ENCODE data around the gene RBM28.

Gene RBM28

GRCh38 chr7:128267595-128267924 lies 76.1 kb downstream of the RBM28 start:
- Histone ChIP-seq H3K27me3 (peaks cover 25% of the 10 kb centered on the region), H3K27ac (no peak overlapping the region), H3K4me1 (ENCODE audit: control insufficient read depth in 1 of 2, insufficient read depth in 1 of 2, low read depth in 1 of 2, low read length in 1 of 2) (peaks cover 14 to 16% of the 10 kb centered on the region in 2 experiments), H3K9me3 (no peaks in the 10 kb centered on the region), H3K36me3 (no peaks in the 10 kb centered on the region), H3K4me3 (ENCODE audit: low read depth in 1 of 2, low read length in 1 of 2) (no peak overlapping the region)
- TF ChIP-seq CTCF (IDR thresholded peaks at IDR 0.05) = no peak

GRCh38 chr7:128266883-128267594 lies 76.7 kb downstream of the RBM28 start:
- no peak for TF ChIP-seq CTCF (IDR thresholded peaks at IDR 0.05)
- no peak overlapping the region for H3K4me3 ChIP-seq (ENCODE audit: low read depth in 1 of 2, low read length in 1 of 2)
- no peak overlapping the region for H3K27ac ChIP-seq
- peaks cover 12 to 15% of the 10 kb centered on the region in 2 experiments for H3K4me1 ChIP-seq (ENCODE audit: control insufficient read depth in 1 of 2, insufficient read depth in 1 of 2, low read depth in 1 of 2, low read length in 1 of 2)
- H3K9me3 ChIP-seq = no peaks in the 10 kb centered on the region
- H3K27me3 ChIP-seq = peaks cover 20% of the 10 kb centered on the region
- H3K36me3 ChIP-seq = no peaks in the 10 kb centered on the region

GRCh38 chr7:128266529-128266882 lies 77.2 kb downstream of the RBM28 start:
- no peak for TF ChIP-seq CTCF (IDR thresholded peaks at IDR 0.05)
- Histone ChIP-seq H3K9me3 (no peaks in the 10 kb centered on the region), H3K36me3 (no peaks in the 10 kb centered on the region), H3K4me3 (ENCODE audit: low read depth in 1 of 2, low read length in 1 of 2) (no peak overlapping the region), H3K27me3 (peaks cover 15% of the 10 kb centered on the region), H3K4me1 (ENCODE audit: control insufficient read depth in 1 of 2, insufficient read depth in 1 of 2, low read depth in 1 of 2, low read length in 1 of 2) (peaks cover 7 to 10% of the 10 kb centered on the region in 2 experiments), H3K27ac (no peak overlapping the region)

- H3K4me1 ChIP-seq (ENCODE audit: control insufficient read depth in 1 of 2, insufficient read depth in 1 of 2, low read depth in 1 of 2, low read length in 1 of 2) = peaks cover under 1 to 4% of the 10 kb centered on the region in 2 experiments
- no peaks in the 10 kb centered on the region for H3K9me3 ChIP-seq
- no peaks in the 10 kb centered on the region for H3K36me3 ChIP-seq
- no peak for TF ChIP-seq CTCF (IDR thresholded peaks at IDR 0.05)
- no peak overlapping the region for H3K27ac ChIP-seq
- peaks cover 9% of the 10 kb centered on the region for H3K27me3 ChIP-seq
- H3K4me3 ChIP-seq (ENCODE audit: low read depth in 1 of 2, low read length in 1 of 2) = no peak overlapping the region
These were observed 77.8 kb downstream of the RBM28 start for GRCh38 chr7:128265906-128266300.

- no peak overlapping the region for H3K27ac ChIP-seq
- peaks cover 3% of the 10 kb centered on the region for H3K27me3 ChIP-seq
- H3K9me3 ChIP-seq = no peaks in the 10 kb centered on the region
- no peaks in the 10 kb centered on the region for H3K36me3 ChIP-seq
- H3K4me3 ChIP-seq (ENCODE audit: low read depth in 1 of 2, low read length in 1 of 2) = no peak overlapping the region
- no peaks in the 10 kb centered on the region for H3K4me1 ChIP-seq (ENCODE audit: control insufficient read depth in 1 of 2, insufficient read depth in 1 of 2, low read depth in 1 of 2, low read length in 1 of 2)
- TF ChIP-seq CTCF (IDR thresholded peaks at IDR 0.05) = no peak
These were observed 78.4 kb downstream of the RBM28 start for GRCh38 chr7:128265156-128265905.
